GM23248 (cell line): ENCODE results near the gene BPIFB3.

ENCODE experiments used
- EZH2 ChIP-seq: fragments of 200-600 bp; sonication (generic); IDR thresholded peaks from 2 replicates; pipeline ENCODE4 v1.6.1; 2018; ENCODE audit warnings: antibody characterized with exemption, mild to moderate bottlenecking; ENCODE audit not compliant: insufficient read depth, poor library complexity, severe bottlenecking
- EZH2phosphoT487 ChIP-seq: fragments of 200-600 bp; sonication (generic); IDR thresholded peaks from 2 replicates; pipeline ENCODE4 v1.6.1; 2018; ENCODE audit warnings: antibody characterized with exemption, moderate library complexity, mild to moderate bottlenecking, low read depth; ENCODE audit not compliant: insufficient read depth

DNA sequence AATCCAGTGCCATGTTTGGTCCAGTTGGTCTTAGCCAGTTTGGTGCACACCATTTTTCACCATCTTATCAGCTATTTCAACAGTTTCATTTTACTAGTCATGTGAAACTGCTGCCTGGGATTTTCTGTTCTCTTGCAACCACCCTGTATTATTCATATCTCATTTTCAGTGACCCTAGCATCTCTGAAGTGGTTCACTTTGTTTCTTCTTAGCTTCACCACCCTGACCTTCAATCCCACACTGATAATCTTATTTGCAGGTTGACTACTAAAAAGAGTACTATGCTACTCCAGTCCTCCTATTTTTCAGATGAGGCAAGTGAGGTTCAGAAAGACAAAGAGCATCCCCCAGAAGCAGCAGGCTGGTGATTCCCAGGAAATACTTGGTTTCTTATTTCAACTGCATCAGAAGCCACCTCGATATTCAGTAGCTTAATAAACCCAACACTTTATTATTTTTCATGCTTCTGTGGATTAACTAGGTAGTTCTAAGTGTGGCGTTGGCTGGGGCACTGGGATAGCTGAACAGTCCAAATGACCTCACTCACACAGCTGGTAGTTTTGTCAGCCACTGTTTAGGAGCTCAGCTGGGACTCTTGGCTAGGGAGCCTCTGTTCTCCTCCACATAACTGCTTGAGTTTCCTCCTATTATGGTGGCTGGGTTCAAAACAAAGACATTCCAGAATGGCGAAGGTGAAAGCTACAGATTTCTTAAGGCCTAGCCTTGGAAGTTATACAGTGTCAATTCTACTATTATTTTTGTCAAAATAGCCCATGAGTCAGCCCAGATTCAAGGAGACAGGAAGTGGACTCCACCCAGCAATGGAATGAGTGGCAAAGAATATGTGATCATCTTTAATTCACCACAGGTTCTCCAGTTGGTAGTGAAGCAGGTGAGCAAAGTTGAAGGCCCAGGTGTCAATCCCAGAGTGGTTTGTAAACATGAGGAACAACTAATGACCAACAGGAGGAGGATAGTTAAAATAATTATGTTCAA, 66.3 kb downstream of the BPIFB3 start:
- TF ChIP-seq EZH2, result no peak
- no peak for TF ChIP-seq EZH2phosphoT487
